ENCODE results near the gene LMBR1L. TPM values are rescaled to one million over a fixed set of nuclear protein-coding genes. Genes with fewer than 3 reads are reported as not detected.
A peak's percentile ranks its signal among the peaks of the same experiment; 100 is the strongest.

LMBR1L gene
- total RNA-seq, 1 experiment from 2014 or later = 55.1 TPM

GRCh38 chr12:49108958-49109404, 1.7 kb downstream of the LMBR1L start:
- Histone ChIP-seq H2BK120ac (ENCODE audit: low read depth, low read length, poor library complexity, severe bottlenecking) (no peak overlapping the region), H2AFZ (ENCODE audit: low read length) (no peak overlapping the region), H3K79me1 (ENCODE audit: insufficient read depth, low read depth, low read length, poor library complexity, severe bottlenecking) (peaks cover 6% of the 10 kb centered on the region), H3K27ac (ENCODE audit: insufficient read length, low read depth, low read length) (no peak overlapping the region), H2BK5ac (ENCODE audit: insufficient read length, low read length) (no peak overlapping the region), H3K79me2 (ENCODE audit: insufficient read depth, low read length) (peaks cover 1% of the 10 kb centered on the region; the same call in 1 of the 2 replicates), H3K4me1 (ENCODE audit: insufficient read depth, low read length) (peaks cover 5% of the 10 kb centered on the region; the same call in 1 of the 2 replicates), H2BK12ac (ENCODE audit: insufficient read length, low read depth, low read length) (no peak overlapping the region), H3K4me2 (ENCODE audit: insufficient read depth, insufficient read length, low read length) (peak overlapping the region; percentile 91), H3K56ac (ENCODE audit: insufficient read length, low read depth, low read length) (no peak overlapping the region), H3K9ac (ENCODE audit: extremely low read depth, insufficient read length, low read length) (no peak overlapping the region), H3T11ph (ENCODE audit: low read length) (no peak overlapping the region), H3K18ac (ENCODE audit: insufficient read length, low read depth, low read length) (no peak overlapping the region), H3K27me3 (ENCODE audit: insufficient read depth, low read length) (no peaks in the 10 kb centered on the region), H4K8ac (replicated peaks; ENCODE audit: insufficient read length, low read depth, low read length) (no peak overlapping the region), H3K9me3 (ENCODE audit: control insufficient read depth, low read depth, low read length) (no peaks in the 10 kb centered on the region), H3K23me2 (ENCODE audit: insufficient read length, low read depth, low read length, poor library complexity, severe bottlenecking) (peaks cover 8% of the 10 kb centered on the region), H4K20me1 (ENCODE audit: control insufficient read depth, insufficient read depth, insufficient read length) (no peaks in the 10 kb centered on the region), H4K91ac (ENCODE audit: insufficient read length, low read depth, low read length) (no peak overlapping the region), H2BK15ac (ENCODE audit: low read depth, low read length) (no peak overlapping the region), H3K4ac (ENCODE audit: low read depth, low read length) (no peak overlapping the region), H2BK20ac (ENCODE audit: low read depth, low read length, poor library complexity, severe bottlenecking) (no peak overlapping the region), H2AK5ac (ENCODE audit: insufficient read length, low read length) (no peak overlapping the region), H3K23ac (ENCODE audit: insufficient read length, low read depth, low read length) (no peak overlapping the region), H3K14ac (ENCODE audit: insufficient read depth, low read length) (no peak overlapping the region), H4K5ac (ENCODE audit: insufficient read length, low read depth, low read length) (no peak overlapping the region)
- Mint-ChIP-seq H3K27me3 (ENCODE audit: low read depth) (peaks cover 4% of the 10 kb centered on the region; the same call in 1 of the 2 replicates), H3K27ac (no peak overlapping the region), H3K36me3 (ENCODE audit: insufficient read depth in 1 of 3, low read depth in 3 of 3) (peaks cover 5 to 25% (median 11%) of the 10 kb centered on the region in 3 experiments), H3K9me3 (peaks cover 15 to 19% of the 10 kb centered on the region in 2 experiments), H3K4me1 (peaks cover 23 to 31% of the 10 kb centered on the region in 2 experiments), H3K4me3 (peak overlapping the region; percentile 86 to 99)
- TF ChIP-seq CTCF (conservative IDR thresholded peaks at IDR 0.05) = no peak
- WGBS (ENCODE audit: extremely low coverage, insufficient read length, low lambda C conversion rate) = no CpG with 5 or more reads among the region's 4 CpGs
- DNase-seq = no peak

Data from H9 (cell line).